SJCRH30 (cell line): Measurements from ENCODE around the gene ANP32B. TPM values are rescaled to one million over a fixed set of nuclear protein-coding genes. Genes with fewer than 3 reads are reported as not detected.
"Not testable (repeated sequence)": the region's sequence is repeated elsewhere in the genome, so short reads cannot be mapped to it uniquely, and the experiment has no call there.

Experiments used
- DNase-seq, 2 experiments: peaks; one replicate each; pipeline ENCODE4 v3.0.0-alpha.2; 2015 to 2020
- H3K27ac ChIP-seq: fragments of 250-450 bp; sonication (Bioruptor Pico); 2 replicates; pipeline ENCODE4 v1.5.1; 2020; ENCODE audit warnings: mild to moderate bottlenecking, moderate library complexity
- H3K27me3 ChIP-seq: fragments of 250-450 bp; sonication (Bioruptor Pico); 2 replicates; pipeline ENCODE4 v1.5.1; 2020; ENCODE audit warnings: mild to moderate bottlenecking, moderate library complexity
- H3K36me3 ChIP-seq: fragments of 250-450 bp; sonication (Bioruptor Pico); 2 replicates; pipeline ENCODE4 v1.5.1; 2020; ENCODE audit warnings: mild to moderate bottlenecking, moderate library complexity
- H3K4me1 ChIP-seq: fragments of 250-450 bp; sonication (Bioruptor Pico); 2 replicates; pipeline ENCODE4 v1.5.1; 2020; ENCODE audit warnings: mild to moderate bottlenecking, moderate library complexity
- H3K4me3 ChIP-seq: fragments of 250-450 bp; sonication (Bioruptor Pico); 2 replicates; pipeline ENCODE4 v1.5.1; 2020; ENCODE audit warnings: mild to moderate bottlenecking, moderate library complexity
- H3K9me3 ChIP-seq: fragments of 250-450 bp; sonication (Bioruptor Pico); replicated peaks from 2 replicates; pipeline ENCODE4 v1.5.1; 2020; ENCODE audit warnings: mild to moderate bottlenecking, moderate library complexity
- total RNA-seq: library from RNA; depleted of rRNA; stranded (reverse); fragments of >200 nt; shearing (Covaris generic); gene quantifications from 2 replicates; pipeline ENCODE4 v1.2.3, GENCODE V29; 2014

The ANP32B gene
- total RNA-seq, 1 experiment from 2014 or later = 45.7 TPM

DNA sequence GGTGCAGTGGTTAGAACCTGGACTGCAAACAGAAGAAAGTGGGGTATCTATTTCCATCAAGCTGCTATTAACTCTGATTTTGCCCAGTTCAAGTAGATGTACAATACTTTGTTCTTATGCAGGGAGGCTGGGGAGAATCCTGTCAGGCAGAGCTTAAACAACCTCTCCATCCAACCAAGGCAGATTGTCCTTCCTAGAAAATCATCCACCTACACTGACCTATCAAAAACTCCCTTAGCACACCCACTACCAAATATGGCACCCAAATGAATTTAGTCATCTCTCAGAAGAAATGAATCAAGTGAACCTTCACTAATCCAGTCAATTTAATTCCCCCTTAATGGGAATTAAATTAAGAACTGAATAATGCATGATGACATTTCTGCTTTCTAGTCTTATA lies 26.8 kb upstream of the ANP32B start:
- Histone ChIP-seq H3K36me3 (no peaks in the 10 kb centered on the region), H3K9me3 (no peaks in the 10 kb centered on the region), H3K27me3 (no peaks in the 10 kb centered on the region), H3K27ac (no peak overlapping the region), H3K4me3 (no peak overlapping the region), H3K4me1 (no peaks in the 10 kb centered on the region; the same call in 1 of the 2 replicates)
- no peak for DNase-seq

DNA sequence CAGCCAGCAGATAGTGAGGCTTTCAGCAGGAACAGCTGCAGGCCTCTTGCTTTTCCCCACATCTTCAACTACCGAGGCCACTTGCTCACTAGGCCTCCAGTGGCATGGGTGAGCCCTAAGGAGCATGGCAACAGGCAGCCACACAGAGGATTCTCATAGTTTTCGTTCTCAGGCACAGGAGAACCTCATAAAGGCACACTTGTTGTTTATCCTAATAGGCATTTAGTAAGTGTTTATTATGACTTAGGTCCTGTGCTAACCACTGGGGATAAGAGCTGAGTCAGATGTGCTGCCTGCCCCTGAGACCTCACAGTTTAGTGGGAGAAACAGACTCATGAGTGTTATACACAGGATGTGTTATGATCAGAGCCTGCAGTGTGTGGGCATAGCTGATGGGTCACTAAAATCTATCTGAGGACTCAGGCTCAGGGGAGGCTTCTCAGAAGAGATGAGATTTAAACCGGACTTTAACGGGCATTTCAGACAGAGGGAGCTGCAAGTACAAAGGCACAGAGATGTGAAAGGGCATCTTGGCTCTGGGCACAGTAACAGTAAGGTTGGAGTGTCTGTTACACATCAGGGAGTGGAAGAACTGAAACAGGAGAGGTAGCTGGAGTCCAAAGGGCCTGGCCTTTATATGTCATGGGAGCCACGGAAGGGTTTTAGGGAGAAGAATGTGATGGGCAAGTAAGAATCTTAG lies 24.2 kb upstream of the ANP32B start:
- H3K4me3 ChIP-seq = no peak overlapping the region
- peak overlapping the region; percentile 16; the same call in 1 of the 2 replicates for H3K27ac ChIP-seq
- H3K4me1 ChIP-seq = no peaks in the 10 kb centered on the region; the same call in 1 of the 2 replicates
- peak; percentile 74 to 78 for DNase-seq
- no peaks in the 10 kb centered on the region for H3K36me3 ChIP-seq
- no peaks in the 10 kb centered on the region; the same call in 1 of the 2 replicates for H3K27me3 ChIP-seq
- no peaks in the 10 kb centered on the region for H3K9me3 ChIP-seq

DNA sequence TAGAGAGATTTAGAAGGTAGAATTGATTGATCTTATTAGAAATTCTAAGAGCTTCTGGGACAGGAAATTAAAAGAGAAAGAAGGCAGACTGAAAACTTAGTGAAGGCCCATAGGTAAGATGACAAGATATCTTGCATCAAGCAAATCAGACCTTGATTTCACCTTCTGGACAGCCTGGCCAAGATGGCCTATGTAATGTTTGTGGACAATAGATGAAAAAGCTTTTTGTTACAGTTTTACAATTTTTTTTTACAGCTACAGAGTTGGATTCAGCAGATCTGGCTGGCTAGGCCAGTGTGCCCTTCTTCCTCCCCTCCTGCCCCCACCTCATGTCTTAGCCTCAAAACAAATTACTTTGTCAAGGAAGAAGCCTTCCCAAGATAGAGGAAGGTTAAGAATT lies 23.6 kb upstream of the ANP32B start:
- H3K9me3 ChIP-seq = no peaks in the 10 kb centered on the region
- no peaks in the 10 kb centered on the region for H3K36me3 ChIP-seq
- no peak overlapping the region; the same call in 1 of the 2 replicates for H3K27ac ChIP-seq
- no peak for DNase-seq
- H3K27me3 ChIP-seq = peaks cover 4% of the 10 kb centered on the region; the same call in 1 of the 2 replicates
- no peak overlapping the region for H3K4me3 ChIP-seq
- no peaks in the 10 kb centered on the region; the same call in 1 of the 2 replicates for H3K4me1 ChIP-seq

DNA sequence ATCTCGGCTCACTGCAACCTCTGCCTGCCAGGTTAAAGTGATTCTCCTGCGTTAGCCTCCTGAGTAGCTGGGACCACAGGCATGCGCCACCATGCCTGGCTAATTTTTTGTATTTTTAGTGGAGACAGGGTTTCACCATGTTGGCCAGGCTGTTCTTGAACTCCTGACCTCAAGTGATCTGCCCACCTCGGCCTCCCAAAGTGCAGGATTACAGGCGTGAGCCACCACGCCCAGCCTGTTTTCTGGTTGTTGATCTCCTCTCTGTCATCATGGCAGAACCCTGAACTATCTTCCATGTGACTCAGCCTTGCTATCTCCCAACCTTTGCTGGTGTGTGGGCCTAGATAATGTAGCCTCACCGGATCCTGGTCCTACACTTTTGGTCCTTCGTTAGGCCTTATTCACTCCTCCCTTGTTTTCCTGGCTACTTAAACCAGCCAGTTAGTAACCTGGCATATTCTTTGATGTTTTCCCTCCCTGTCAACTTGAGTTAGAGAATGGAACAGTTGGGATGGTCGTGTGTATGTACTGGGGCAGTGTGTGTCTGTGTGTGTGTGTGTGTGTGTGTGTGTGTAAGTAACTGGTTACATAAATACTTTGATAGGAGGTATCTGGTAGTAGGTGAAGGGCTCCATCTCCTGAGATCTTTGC lies 22.3 kb upstream of the ANP32B start:
- H3K27me3 ChIP-seq, H3K9me3 ChIP-seq, H3K27ac ChIP-seq, DNase-seq, H3K4me3 ChIP-seq, H3K36me3 ChIP-seq, H3K4me1 ChIP-seq: not testable (repeated sequence)

DNA sequence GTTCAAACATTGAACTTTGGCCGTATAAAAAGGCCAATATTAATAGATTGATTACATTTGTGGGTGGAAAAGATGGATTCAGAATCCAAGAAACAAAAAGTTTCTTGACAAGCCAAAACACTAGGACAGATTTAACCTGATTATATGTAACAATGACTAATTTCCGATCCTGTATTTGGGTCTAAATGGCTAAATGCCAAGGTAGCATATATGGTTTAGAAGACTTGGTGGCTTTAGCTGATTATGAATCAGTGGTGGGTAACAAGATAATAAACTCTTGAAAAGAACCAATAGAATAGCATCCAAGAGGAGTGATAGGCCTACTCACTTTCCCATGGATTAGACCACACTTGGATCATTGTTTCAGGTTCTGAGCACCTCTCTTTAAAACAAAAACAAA lies 21.8 kb upstream of the ANP32B start:
- H3K9me3 ChIP-seq = no peaks in the 10 kb centered on the region
- H3K27me3 ChIP-seq = peaks cover 12% of the 10 kb centered on the region; the same call in 1 of the 2 replicates
- H3K27ac ChIP-seq = no peak overlapping the region
- no peaks in the 10 kb centered on the region; the same call in 1 of the 2 replicates for H3K4me1 ChIP-seq
- no peak for DNase-seq
- H3K4me3 ChIP-seq = no peak overlapping the region
- H3K36me3 ChIP-seq = no peaks in the 10 kb centered on the region

DNA sequence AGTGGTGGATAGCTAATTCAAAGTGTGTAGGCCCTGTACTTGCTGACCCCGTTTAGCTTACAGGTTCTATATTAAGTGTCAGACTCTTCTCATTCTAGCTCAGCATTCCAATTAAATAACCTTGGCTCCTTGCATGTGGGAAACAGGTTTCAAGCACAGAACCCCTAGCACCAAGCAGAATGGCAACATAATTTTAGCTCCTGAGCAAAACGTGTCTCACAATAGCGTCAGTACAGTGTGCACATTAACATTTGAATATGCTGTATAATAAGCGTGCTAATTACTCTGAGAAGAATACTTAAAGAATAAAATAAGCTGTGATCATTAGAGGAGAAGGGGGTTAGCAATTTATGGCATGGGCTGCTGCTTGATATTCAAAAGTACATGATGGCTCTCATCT lies 21.0 kb upstream of the ANP32B start:
- no peaks in the 10 kb centered on the region for H3K9me3 ChIP-seq
- H3K4me1 ChIP-seq = no peaks in the 10 kb centered on the region; the same call in 1 of the 2 replicates
- DNase-seq = no peak
- peaks cover 14% of the 10 kb centered on the region; the same call in 1 of the 2 replicates for H3K27me3 ChIP-seq
- no peak overlapping the region for H3K27ac ChIP-seq
- H3K4me3 ChIP-seq = no peak overlapping the region
- H3K36me3 ChIP-seq = no peaks in the 10 kb centered on the region

DNA sequence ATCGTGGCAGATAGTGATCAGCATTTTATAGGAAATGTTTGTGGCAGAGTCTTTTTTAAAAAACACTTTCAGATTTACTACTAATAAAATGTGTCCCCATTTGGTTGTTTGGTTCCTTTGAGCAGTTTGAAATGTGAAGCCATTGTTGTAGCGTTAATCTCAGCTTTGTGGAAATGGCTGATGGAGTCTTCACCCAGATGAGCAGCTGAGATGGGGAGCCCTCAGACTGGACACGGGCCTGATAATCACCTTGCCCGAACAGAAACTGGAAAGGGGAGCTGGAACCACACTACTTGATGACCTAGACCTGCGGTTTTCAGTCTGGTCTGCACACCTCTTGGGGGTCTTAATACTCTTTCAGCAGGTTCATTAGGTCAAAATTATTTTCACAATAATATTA lies 20.6 kb upstream of the ANP32B start:
- H3K27me3 ChIP-seq = peaks cover 14% of the 10 kb centered on the region; the same call in 1 of the 2 replicates
- H3K9me3 ChIP-seq = no peaks in the 10 kb centered on the region
- DNase-seq = no peak
- H3K36me3 ChIP-seq = no peaks in the 10 kb centered on the region
- H3K27ac ChIP-seq = no peak overlapping the region
- no peaks in the 10 kb centered on the region; the same call in 1 of the 2 replicates for H3K4me1 ChIP-seq
- no peak overlapping the region for H3K4me3 ChIP-seq

DNA sequence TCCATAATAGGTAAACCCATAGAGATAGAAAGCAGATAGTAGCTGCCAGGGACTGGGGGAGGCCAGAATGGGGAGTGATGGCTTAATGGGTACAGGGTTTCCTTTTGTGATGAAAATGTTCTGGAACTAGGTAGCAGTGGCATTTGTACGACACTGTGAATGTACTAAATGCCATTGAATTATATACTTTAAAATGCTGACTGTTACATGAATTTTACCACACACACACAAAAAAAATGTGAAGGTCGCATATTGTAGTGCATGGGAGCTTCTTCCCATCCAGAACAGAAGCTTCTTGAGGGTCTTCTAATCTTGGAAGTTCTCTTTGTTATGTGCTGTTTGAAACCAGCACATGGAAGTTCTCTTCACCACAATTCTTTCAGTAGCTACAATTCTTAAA lies 19.9 kb upstream of the ANP32B start:
- Histone ChIP-seq H3K36me3 (no peaks in the 10 kb centered on the region), H3K27me3 (peaks cover 14% of the 10 kb centered on the region; the same call in 1 of the 2 replicates), H3K4me1 (no peaks in the 10 kb centered on the region; the same call in 1 of the 2 replicates), H3K4me3 (no peak overlapping the region), H3K9me3 (no peaks in the 10 kb centered on the region), H3K27ac (no peak overlapping the region)
- DNase-seq = no peak

DNA sequence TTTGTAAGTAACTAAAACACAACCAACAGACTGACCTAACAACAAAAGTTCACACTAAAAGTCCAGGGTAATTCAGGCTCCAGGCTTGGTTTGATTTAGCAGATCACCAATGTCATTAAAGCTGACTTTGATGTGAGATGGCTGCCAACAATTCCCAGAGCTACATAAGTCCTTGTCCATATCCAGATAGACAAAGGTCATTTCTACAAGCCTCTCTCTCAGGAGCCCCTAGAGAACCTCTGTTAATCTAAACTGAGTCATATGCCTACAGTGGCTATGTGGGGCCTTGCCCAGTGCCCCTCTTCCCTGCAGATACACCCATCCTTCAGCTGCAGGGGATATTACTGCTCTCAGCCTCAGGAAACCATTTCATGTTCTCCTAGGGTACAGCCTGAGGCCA lies 18.2 kb upstream of the ANP32B start:
- no peak overlapping the region for H3K27ac ChIP-seq
- no peaks in the 10 kb centered on the region for H3K9me3 ChIP-seq
- no peaks in the 10 kb centered on the region for H3K36me3 ChIP-seq
- no peak for DNase-seq
- no peaks in the 10 kb centered on the region for H3K4me1 ChIP-seq
- no peak overlapping the region for H3K4me3 ChIP-seq
- H3K27me3 ChIP-seq = peaks cover 14% of the 10 kb centered on the region; the same call in 1 of the 2 replicates

DNA sequence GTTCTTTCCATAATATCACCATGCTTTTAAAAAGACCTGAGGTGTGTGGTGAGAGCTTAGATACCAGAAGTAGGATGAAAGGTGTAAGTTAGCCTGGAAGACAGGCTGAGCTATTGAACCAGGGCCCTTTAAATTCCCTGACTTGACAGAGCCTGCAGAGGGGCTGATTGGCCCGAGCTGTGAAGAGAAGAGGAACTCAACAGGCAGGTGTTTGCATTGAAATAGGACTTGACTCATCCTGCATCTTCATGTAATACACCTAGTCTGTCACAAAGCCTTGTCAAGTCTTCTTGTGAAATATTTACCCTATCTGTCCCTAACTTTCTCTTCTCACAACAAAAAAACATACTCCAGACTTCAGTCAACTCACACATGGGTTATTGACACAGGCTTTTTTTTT lies 16.6 kb upstream of the ANP32B start:
- Histone ChIP-seq H3K9me3 (no peaks in the 10 kb centered on the region), H3K27me3 (peaks cover 18% of the 10 kb centered on the region; the same call in 1 of the 2 replicates), H3K27ac (no peak overlapping the region), H3K36me3 (no peaks in the 10 kb centered on the region), H3K4me3 (no peak overlapping the region), H3K4me1 (no peaks in the 10 kb centered on the region)
- DNase-seq = no peak

DNA sequence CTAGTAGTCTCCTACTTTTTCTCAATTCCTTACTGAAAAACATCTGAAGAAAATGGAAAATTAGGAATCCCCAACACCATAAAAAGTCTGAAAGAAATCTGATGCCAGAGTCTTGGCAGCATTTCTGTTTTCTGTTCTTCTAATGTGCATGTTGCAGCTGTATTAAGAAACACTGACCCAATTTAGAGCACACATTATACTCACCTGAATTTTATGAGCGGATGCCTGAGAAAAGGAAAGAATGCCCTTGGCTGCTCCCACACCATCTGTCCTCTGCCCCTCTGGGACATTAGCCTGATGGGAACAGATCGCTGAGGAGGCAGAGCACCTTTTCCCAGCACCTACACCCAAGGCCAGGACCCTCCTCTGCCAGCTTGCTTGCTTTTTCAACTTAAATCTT lies 14.1 kb upstream of the ANP32B start:
- H3K4me3 ChIP-seq = no peak overlapping the region

DNA sequence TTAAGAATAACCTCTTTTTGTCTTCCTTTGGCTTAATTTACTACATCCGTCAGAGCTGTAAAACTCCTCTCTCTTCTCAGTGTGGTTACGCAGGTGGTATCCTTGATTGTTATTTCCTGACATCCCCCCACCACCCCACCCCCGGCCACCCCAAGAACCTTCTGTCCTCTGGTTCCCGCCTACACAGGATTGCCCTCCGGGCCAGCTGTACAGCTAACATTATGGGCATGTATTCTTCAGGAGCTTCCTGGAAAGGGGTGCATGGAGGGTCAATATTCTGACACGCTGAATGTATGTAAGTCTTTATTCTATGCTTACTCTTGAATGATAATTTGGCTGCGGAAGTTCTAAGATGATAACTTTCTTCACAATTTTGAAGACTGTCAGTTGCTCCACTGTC lies 13.0 kb upstream of the ANP32B start:
- Histone ChIP-seq H3K36me3 (no peaks in the 10 kb centered on the region), H3K27me3 (peaks cover 10% of the 10 kb centered on the region; the same call in 1 of the 2 replicates), H3K9me3 (no peaks in the 10 kb centered on the region), H3K4me1 (no peaks in the 10 kb centered on the region), H3K4me3 (no peak overlapping the region), H3K27ac (no peak overlapping the region)
- no peak for DNase-seq

More for the DNA sequence above, 14.1 kb upstream of the ANP32B start:
- no peak for DNase-seq
- Histone ChIP-seq H3K27me3 (peaks cover 18% of the 10 kb centered on the region; the same call in 1 of the 2 replicates), H3K36me3 (no peaks in the 10 kb centered on the region), H3K27ac (no peak overlapping the region), H3K4me1 (no peaks in the 10 kb centered on the region), H3K9me3 (no peaks in the 10 kb centered on the region)

DNA sequence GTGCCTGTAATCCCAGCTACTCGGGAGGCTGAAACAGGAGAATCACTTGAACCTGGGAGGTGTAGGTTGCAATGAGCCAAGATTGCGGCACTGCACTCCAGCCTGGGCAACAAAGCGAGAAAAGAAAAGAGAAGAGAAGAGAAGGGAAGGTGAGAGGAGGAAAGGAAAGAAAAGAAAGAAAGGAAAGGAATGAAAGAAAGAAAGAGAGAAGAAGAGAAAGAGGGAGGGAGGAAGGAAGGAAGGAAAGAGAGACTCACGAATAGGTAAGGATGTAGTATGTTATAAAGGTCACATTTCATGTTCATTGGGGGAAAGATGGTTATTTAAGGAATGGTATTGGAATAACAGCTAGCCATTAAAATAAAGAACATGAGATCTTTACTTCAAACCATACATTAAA lies 10.4 kb upstream of the ANP32B start:
- no peak for DNase-seq
- H3K36me3 ChIP-seq = no peaks in the 10 kb centered on the region
- H3K4me1 ChIP-seq = no peaks in the 10 kb centered on the region
- no peak overlapping the region for H3K4me3 ChIP-seq
- peaks cover 4% of the 10 kb centered on the region; the same call in 1 of the 2 replicates for H3K27me3 ChIP-seq
- H3K9me3 ChIP-seq = peaks cover 3% of the 10 kb centered on the region; the same call in 1 of the 2 replicates
- no peak overlapping the region for H3K27ac ChIP-seq

DNA sequence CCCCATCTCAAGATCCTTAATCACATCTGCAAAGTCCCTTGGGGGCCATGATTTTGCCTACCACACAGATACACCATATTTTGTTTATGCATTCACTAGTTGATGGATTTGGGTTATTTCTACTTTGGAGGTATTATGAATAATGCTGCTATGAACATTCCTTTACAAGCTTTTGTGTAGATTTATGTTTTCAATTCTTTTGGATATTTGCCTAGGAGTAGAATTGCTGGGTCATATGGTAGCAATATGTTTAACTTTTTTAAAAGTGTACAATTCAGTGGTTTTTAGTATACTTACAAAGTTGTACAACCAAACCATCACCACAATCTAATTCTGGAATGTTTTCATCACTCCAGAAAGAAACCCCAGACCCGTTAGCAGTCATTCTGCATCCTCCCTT lies 7.8 kb upstream of the ANP32B start:
- DNase-seq = no peak
- no peaks in the 10 kb centered on the region for H3K36me3 ChIP-seq
- no peak overlapping the region for H3K4me3 ChIP-seq
- H3K4me1 ChIP-seq = no peaks in the 10 kb centered on the region
- peaks cover 3% of the 10 kb centered on the region; the same call in 1 of the 2 replicates for H3K9me3 ChIP-seq
- peaks cover 4% of the 10 kb centered on the region; the same call in 1 of the 2 replicates for H3K27me3 ChIP-seq
- no peak overlapping the region for H3K27ac ChIP-seq

DNA sequence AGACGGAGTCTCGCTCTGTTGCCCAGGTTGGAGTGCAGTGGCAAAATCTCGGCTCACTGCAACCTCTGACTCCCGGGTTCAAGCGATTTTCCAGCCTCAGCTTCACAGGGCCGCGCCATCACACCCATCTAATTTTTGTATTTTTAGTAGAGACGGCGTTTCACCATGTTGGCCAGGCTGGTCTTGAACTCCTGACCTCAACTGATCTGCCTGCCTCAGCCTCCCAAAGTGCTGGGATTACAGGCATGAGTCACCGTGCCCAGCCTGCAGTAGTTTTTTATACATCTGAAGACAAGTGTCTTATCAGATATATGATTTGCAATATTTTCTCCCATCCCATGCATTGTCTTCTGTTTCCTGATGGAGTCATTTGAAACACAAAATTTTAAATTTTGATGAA lies 6.5 kb upstream of the ANP32B start:
- H3K4me3 ChIP-seq, DNase-seq, H3K36me3 ChIP-seq, H3K27me3 ChIP-seq, H3K9me3 ChIP-seq, H3K27ac ChIP-seq: not testable (repeated sequence)
- peaks cover 10% of the 10 kb centered on the region for H3K4me1 ChIP-seq
